ENCODE results near the gene JOSD2.

Gene JOSD2

GRCh38 chr19:50464348-50464747 lies 46.6 kb downstream of the JOSD2 start:
- no peak for TF ChIP-seq CTCF (IDR thresholded peaks at IDR 0.05; ENCODE audit: borderline replicate concordance, insufficient read depth, low read depth, low read length)
- no peak overlapping the region for H3K4me3 ChIP-seq (ENCODE audit: low read depth, low read length)

- TF ChIP-seq CTCF (IDR thresholded peaks at IDR 0.05; ENCODE audit: borderline replicate concordance, insufficient read depth, low read depth, low read length): no peak
Observed at GRCh38 chr19:50462970-50463369, 48.0 kb downstream of the JOSD2 start.

GRCh38 chr19:50461066-50461875 lies 49.7 kb downstream of the JOSD2 start:
- no peak overlapping the region for H3K4me3 ChIP-seq (ENCODE audit: low read depth, low read length)
- peak; percentile 86 for TF ChIP-seq CTCF (IDR thresholded peaks at IDR 0.05; ENCODE audit: borderline replicate concordance, insufficient read depth, low read depth, low read length)

More at GRCh38 chr19:50462970-50463369, 48.0 kb downstream of the JOSD2 start:
- no peak overlapping the region for H3K4me3 ChIP-seq (ENCODE audit: low read depth, low read length)

- no peak overlapping the region for H3K4me3 ChIP-seq (ENCODE audit: low read depth, low read length)
Observed at GRCh38 chr19:50460161-50460765, 50.7 kb downstream of the JOSD2 start.

GRCh38 chr19:50459638-50460037 lies 51.4 kb downstream of the JOSD2 start:
- TF ChIP-seq CTCF (IDR thresholded peaks at IDR 0.05; ENCODE audit: borderline replicate concordance, insufficient read depth, low read depth, low read length): no peak
- no peak overlapping the region for H3K4me3 ChIP-seq (ENCODE audit: low read depth, low read length)

More at GRCh38 chr19:50460161-50460765, 50.7 kb downstream of the JOSD2 start:
- 0 out of 2 replicates have a peak, but pooled peaks have one; percentile 31 for TF ChIP-seq CTCF (IDR thresholded peaks at IDR 0.05; ENCODE audit: borderline replicate concordance, insufficient read depth, low read depth, low read length)

GRCh38 chr19:50459067-50459456 lies 51.9 kb downstream of the JOSD2 start:
- no peak for TF ChIP-seq CTCF (IDR thresholded peaks at IDR 0.05; ENCODE audit: borderline replicate concordance, insufficient read depth, low read depth, low read length)
- H3K4me3 ChIP-seq (ENCODE audit: low read depth, low read length): no peak overlapping the region
